Smooth muscle cell of the umbilical artery (primary cell): ENCODE data around the gene ETFDH. TPM values are rescaled to one million over a fixed set of nuclear protein-coding genes. Genes with fewer than 3 reads are reported as not detected.

Source experiments
- total RNA-seq: library from RNA; depleted of rRNA; stranded (reverse); fragments of >200 nt; gene quantifications from 2 replicates; pipeline ENCODE4 v1.2.3, GENCODE V29; 2014

The ETFDH gene
- 17.9 and 26.4 TPM in 2 replicates for total RNA-seq

GRCh38 chr4:158671915-158672806, at the start of gene ETFDH:
Gene ETFDH, plus strand, starts transcription at chr4:158672296. Its CDS starts 161 bp downstream, at chr4:158672457.

GRCh38 chr4:158671665-158671914, 506 bp upstream of the ETFDH start, which contains the start of gene C4orf46:
Gene C4orf46, minus strand, starts transcription at chr4:158671887. Its CDS starts 86 bp downstream, at chr4:158671801.

GRCh38 chr4:158722917-158723793, 51.1 kb downstream of the ETFDH start, which contains the start of gene PPID:
Gene PPID, minus strand, starts transcription at chr4:158723396. Its CDS starts 108 bp downstream, at chr4:158723288.

Other genes starting within 250 kb of the ETFDH start
- not detected in 2 replicates for gene RXFP1, start 150.4 kb upstream of the ETFDH start, total RNA-seq
- gene C4orf46, start 409 bp upstream of the ETFDH start, total RNA-seq = 5.3 and 11.0 TPM in 2 replicates
- 25.2 and 34.5 TPM in 2 replicates for gene PPID, start 51.1 kb downstream of the ETFDH start, total RNA-seq
- 24.6 and 27.1 TPM in 2 replicates for gene FNIP2, start 96.7 kb downstream of the ETFDH start, total RNA-seq